Measurements from ENCODE around the gene E2F4. TPM values are rescaled to one million over a fixed set of nuclear protein-coding genes. Genes with fewer than 3 reads are reported as not detected.

Gene E2F4
- polyA plus RNA-seq, 1 experiment: 83.2 TPM

DNA sequence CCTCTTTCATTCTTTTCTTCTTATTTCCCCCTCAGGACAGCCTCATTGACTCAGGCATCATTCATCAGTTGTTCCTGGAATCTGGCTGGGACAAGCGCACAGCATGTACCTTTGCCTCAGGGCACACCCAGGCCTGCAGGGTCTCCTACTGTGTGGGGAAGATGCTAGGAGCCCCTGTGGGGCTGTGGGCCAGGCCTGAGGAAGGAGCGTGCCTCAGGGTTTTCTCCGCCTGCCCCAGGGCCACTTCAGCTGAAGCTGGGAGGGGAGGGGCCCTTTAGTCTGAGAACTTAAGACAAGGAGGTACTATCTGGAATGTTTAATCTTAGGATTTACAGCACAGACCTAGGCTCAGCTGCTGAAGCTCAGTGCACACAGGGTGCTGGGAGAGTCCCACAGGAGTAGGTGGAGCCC, 14.9 kb downstream of the E2F4 start:
- Histone ChIP-seq H3K27me3 (ENCODE audit: control insufficient read depth, insufficient read depth, low read length) (no peaks in the 10 kb centered on the region), H3K36me3 (ENCODE audit: control insufficient read depth, insufficient read depth, low read length) (peaks cover 12% of the 10 kb centered on the region), H3K4me3 (ENCODE audit: low read depth, low read length) (no peak overlapping the region)
- no peak for DNase-seq (ENCODE audit: low read depth)
- TF ChIP-seq CTCF (IDR thresholded peaks at IDR 0.05; ENCODE audit: insufficient read depth, low read depth, low read length): no peak
- POLR2A ChIA-PET: no interaction called here
- CTCF ChIA-PET: no interaction called here

- Histone ChIP-seq H3K4me3 (ENCODE audit: low read depth, low read length) (no peak overlapping the region), H3K36me3 (ENCODE audit: control insufficient read depth, insufficient read depth, low read length) (peaks cover 12% of the 10 kb centered on the region), H3K27me3 (ENCODE audit: control insufficient read depth, insufficient read depth, low read length) (no peaks in the 10 kb centered on the region)
- POLR2A ChIA-PET: no interaction called here
- DNase-seq (ENCODE audit: low read depth): peak; percentile 5
- no peak for TF ChIP-seq CTCF (IDR thresholded peaks at IDR 0.05; ENCODE audit: insufficient read depth, low read depth, low read length)
- CTCF ChIA-PET: no interaction called here
Measured at GRCh38 chr16:67207249-67208091, 15.5 kb downstream of the E2F4 start.

- no peak for DNase-seq (ENCODE audit: low read depth)
- CTCF ChIA-PET: interaction anchor here (0.8 to 1.6 kb wide), 3 partner anchors 10 to 187 kb away, joined by 3 to 10 read pairs (median 4); partner anchors contain the start of genes ELMO3 and NOL3
- Histone ChIP-seq H3K27me3 (ENCODE audit: control insufficient read depth, insufficient read depth, low read length) (no peaks in the 10 kb centered on the region), H3K4me3 (ENCODE audit: low read depth, low read length) (no peak overlapping the region), H3K36me3 (ENCODE audit: control insufficient read depth, insufficient read depth, low read length) (peaks cover 8% of the 10 kb centered on the region)
- TF ChIP-seq CTCF (IDR thresholded peaks at IDR 0.05; ENCODE audit: insufficient read depth, low read depth, low read length): no peak
- POLR2A ChIA-PET: no interaction called here
Measured at GRCh38 chr16:67208154-67208896, 16.4 kb downstream of the E2F4 start.

- Histone ChIP-seq H3K36me3 (ENCODE audit: control insufficient read depth, insufficient read depth, low read length) (peaks cover 4% of the 10 kb centered on the region), H3K4me3 (ENCODE audit: low read depth, low read length) (no peak overlapping the region), H3K27me3 (ENCODE audit: control insufficient read depth, insufficient read depth, low read length) (no peaks in the 10 kb centered on the region)
- TF ChIP-seq CTCF (IDR thresholded peaks at IDR 0.05; ENCODE audit: insufficient read depth, low read depth, low read length): no peak
- CTCF ChIA-PET: interaction anchor here (0.8 to 1.6 kb wide), 2 partner anchors 11 to 12 kb away, joined by 3 to 10 read pairs; partner anchors contain the start of gene ELMO3
- POLR2A ChIA-PET: interaction anchor here (0.6 kb wide), 1 partner anchor 742 kb away, joined by 3 read pairs; no protein-coding TSS in a partner anchor
- no peak for DNase-seq (ENCODE audit: low read depth)
Measured at GRCh38 chr16:67209565-67209964, 17.6 kb downstream of the E2F4 start.
